B cell (primary cell): ENCODE results near the gene TPST2. TPM values are rescaled to one million over a fixed set of nuclear protein-coding genes. Genes with fewer than 3 reads are reported as not detected.

Experiments
- ATAC-seq: fragments of 200-7000 bp; cut with Tn5 transposase; one replicate; pipeline ENCODE4 v1.10.0; 2021; ENCODE audit warnings: low read depth, mild to moderate bottlenecking, moderate number of reproducible peaks, moderate library complexity
- CTCF ChIA-PET: fragments of 350-600 bp; sonication (Branson Sonifier 250); formaldehyde crosslinking; loops from one replicate; lab custom pipeline; 2021; ENCODE audit warnings: antibody characterized with exemption, inconsistent platforms; lab: Charles Lee
- POLR2A ChIA-PET: fragments of 350-600 bp; sonication (Branson Sonifier 250); formaldehyde crosslinking; loops from one replicate; lab custom pipeline; 2021; ENCODE audit warnings: antibody characterized with exemption; lab: Charles Lee
- DNase-seq: peaks from one replicate; pipeline ENCODE4 v3.0.0; 2013
- H2AFZ ChIP-seq: 2 replicates; pipeline ENCODE4 v1.6.1; 2012; ENCODE audit warnings: mild to moderate bottlenecking, low read depth, low read length; ENCODE audit not compliant: insufficient read depth, poor library complexity, severe bottlenecking
- H3K27ac ChIP-seq, 2 donors: 1 replicate in 1 of 2; 2 replicates in 1 of 2; pipeline ENCODE4 v1.5.1; 2012 to 2013; ENCODE audit warnings: low read length in 2 of 2, mild to moderate bottlenecking in 2 of 2, moderate library complexity in 1 of 2
- H3K27me3 ChIP-seq, 4 experiments: fragments of 200-600 bp in 1 of 4; sonication (generic) in 1 of 4; replicated peaks in 1 of 4; 1 replicate in 2 of 4; 2 replicates in 2 of 4; pipeline versions ENCODE4 v1.6.1 to v1.7.0; 2013 to 2016; ENCODE audit warnings: low read length in 3 of 4, mild to moderate bottlenecking in 2 of 4, mixed read lengths in 1 of 4, moderate library complexity in 1 of 4; ENCODE audit not compliant: insufficient read depth in 4 of 4, control insufficient read depth in 3 of 4; ENCODE audit errors: control extremely low read depth in 1 of 4
- H3K36me3 ChIP-seq, 2 experiments: replicated peaks in 1 of 2; 1 replicate in 1 of 2; 2 replicates in 1 of 2; pipeline versions ENCODE4 v1.6.1 to v1.7.1; 2013; ENCODE audit warnings: low read length in 1 of 2; ENCODE audit not compliant: insufficient read depth in 2 of 2, control insufficient read depth in 1 of 2; ENCODE audit errors: control extremely low read depth in 1 of 2, extremely low read depth in 1 of 2
- H3K4me1 ChIP-seq, 2 donors: fragments of 200-600 bp in 1 of 2; sonication (generic) in 1 of 2; 1 replicate in 1 of 2; 2 replicates in 1 of 2; pipeline versions ENCODE4 v1.5.1 to v1.6.1; 2013 to 2017; ENCODE audit warnings: low read length in 2 of 2; ENCODE audit not compliant: control insufficient read depth in 2 of 2, insufficient read depth in 2 of 2
- H3K4me2 ChIP-seq: replicated peaks from 2 replicates; pipeline ENCODE3; 2012; ENCODE audit warnings: mild to moderate bottlenecking, low read depth, low read length; ENCODE audit not compliant: poor library complexity, severe bottlenecking
- H3K4me3 ChIP-seq, 5 experiments: fragments of 200-600 bp in 1 of 5; sonication (generic) in 1 of 5; 1 replicate in 3 of 5; 2 replicates in 2 of 5; pipeline versions ENCODE4 v1.5.1 to v1.7.0; 2011 to 2016; ENCODE audit warnings: low read length in 4 of 5, mild to moderate bottlenecking in 4 of 5, low read depth in 2 of 5, control low read depth in 1 of 5, moderate library complexity in 1 of 5; ENCODE audit not compliant: insufficient read depth in 1 of 5; ENCODE audit errors: control extremely low read depth in 1 of 5, extremely low read depth in 1 of 5
- H3K79me2 ChIP-seq: fragments of 200-600 bp; sonication (generic); one replicate; pipeline ENCODE4 v1.6.0; 2016; ENCODE audit warnings: low read length; ENCODE audit not compliant: control insufficient read depth, insufficient read depth
- H3K9ac ChIP-seq: fragments of 200-600 bp; sonication (generic); 2 replicates; pipeline ENCODE4 v1.6.1; 2017; ENCODE audit warnings: mild to moderate bottlenecking, low read length, moderate library complexity
- H3K9me3 ChIP-seq, 3 donors: one replicate each; pipeline versions ENCODE4 v1.6.1 to v1.7.1; 2013; ENCODE audit warnings: low read length in 2 of 3; ENCODE audit not compliant: control insufficient read depth in 2 of 3, insufficient read depth in 1 of 3; ENCODE audit errors: control extremely low read depth in 1 of 3
- H4K20me1 ChIP-seq: 2 replicates; pipeline ENCODE4 v1.6.0; 2012; ENCODE audit warnings: mild to moderate bottlenecking, low read length; ENCODE audit not compliant: insufficient read depth, control insufficient read depth, poor library complexity, severe bottlenecking
- H3K27ac Mint-ChIP-seq: one replicate; pipeline ENCODE4 v1.8.0; 2021; ENCODE audit warnings: mixed read lengths
- H3K27me3 Mint-ChIP-seq: one replicate; pipeline ENCODE4 v1.8.0; 2021; ENCODE audit warnings: mixed read lengths
- H3K4me1 Mint-ChIP-seq: one replicate; pipeline ENCODE4 v1.8.0; 2021; ENCODE audit warnings: mixed read lengths
- H3K4me3 Mint-ChIP-seq: one replicate; pipeline ENCODE4 v1.8.0; 2021; ENCODE audit warnings: mixed read lengths
- H3K9me3 Mint-ChIP-seq: one replicate; pipeline ENCODE4 v1.8.0; 2022; ENCODE audit warnings: mixed read lengths; ENCODE audit not compliant: insufficient read depth
- EZH2 ChIP-seq: IDR thresholded peaks from 2 replicates; pipeline ENCODE4 v1.6.1; 2012; ENCODE audit warnings: borderline replicate concordance, low read depth, mild to moderate bottlenecking, moderate library complexity, low read length; ENCODE audit not compliant: insufficient read depth, poor library complexity, severe bottlenecking
- WGBS: methylation state at CpG from one replicate; pipeline ENCODE4 v1.1.5; 2013; ENCODE audit warnings: missing lambda C conversion rate; ENCODE audit not compliant: insufficient coverage; 5-methylcytosine and 5-hydroxymethylcytosine counted together
- intact Hi-C: fragments of 100-400 bp; cut with micrococcal nuclease; formaldehyde crosslinking; loops from one replicate; pipeline ENCODE4 v1.10.0; 2022
- polyA plus RNA-seq: library from polyadenylated mRNA; depleted of rRNA; stranded (reverse); fragments of >200 nt; gene quantifications from 2 replicates; pipeline ENCODE4 v1.2.3, GENCODE V29; 2012
- total RNA-seq, 2 donors: library from RNA; stranded (reverse); fragments of 120-200 nt in 1 of 2; gene quantifications; 1 replicate in 1 of 2; 2 replicates in 1 of 2; pipeline versions ENCODE4 v1.2.3 to v1.2.4, GENCODE V29; 2013 to 2022
- TF ChIP-seq, protein P1 (sequence below): fragments of 200-600 bp; IDR thresholded peaks from one replicate; pipeline ENCODE4 v1.8.0; 2022; ENCODE audit warnings: antibody characterized with exemption, mild to moderate bottlenecking

TPST2 gene
- total and polyA plus RNA-seq, 2 donors (not counting 1 experiment from before 2014, with no cell fraction given): 16.6 to 43.1 TPM

DNA sequence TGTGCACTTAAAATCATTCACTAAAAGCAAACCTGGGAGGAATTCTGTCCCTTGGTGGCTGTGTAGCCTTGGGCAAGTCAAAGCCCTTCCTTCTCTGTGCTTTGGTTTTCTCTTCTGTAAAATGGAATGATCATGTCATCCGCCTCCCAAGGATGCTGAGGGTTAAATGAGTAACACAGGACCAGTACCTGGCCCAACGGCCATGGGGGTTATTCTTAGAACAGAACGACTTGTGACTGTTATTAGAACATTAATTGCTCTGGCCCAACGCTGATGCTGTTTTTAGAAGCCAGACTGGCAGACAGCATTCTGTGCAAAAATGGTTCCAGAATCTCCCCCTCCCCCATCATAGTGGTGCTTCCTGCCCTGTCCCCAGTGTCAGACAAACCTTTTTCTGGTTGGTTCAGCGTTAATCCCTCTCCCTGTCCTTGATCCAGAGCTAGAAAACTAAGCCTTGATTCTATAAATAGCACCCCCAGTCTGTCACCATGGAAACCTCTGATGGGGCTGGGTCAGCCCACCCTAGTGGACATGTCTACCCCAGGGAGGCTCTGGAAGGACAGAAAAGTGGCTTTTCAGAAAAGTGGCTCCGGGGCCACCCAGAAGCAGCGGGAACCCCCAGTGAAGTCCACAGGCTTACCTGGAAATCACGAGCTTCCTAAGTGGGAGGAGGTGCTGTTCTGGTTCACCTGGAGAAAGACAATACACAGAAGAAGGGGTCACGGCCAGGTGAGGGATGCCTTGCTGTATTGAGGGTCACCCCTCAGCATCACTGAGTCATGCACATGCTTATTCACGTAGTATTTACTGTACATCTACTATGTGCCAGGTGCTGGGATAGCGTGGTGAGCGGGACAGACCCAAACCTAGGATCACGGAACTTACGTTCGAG is 62.1 kb downstream of the TPST2 start:
- ChIA-PET POLR2A (no interaction called here), CTCF (no interaction called here)
- no peaks in the 10 kb centered on the region for H3K9me3 Mint-ChIP-seq
- Histone ChIP-seq H3K4me3 (no peak overlapping the region), H3K4me2 (no peak overlapping the region), H3K36me3 (peaks cover 8 to 39% of the 10 kb centered on the region in 2 experiments), H2AFZ (no peak overlapping the region), H3K9me3 (no peaks in the 10 kb centered on the region), H3K4me1 (peaks cover 9 to 10% of the 10 kb centered on the region in 2 donors), H3K27me3 (no peaks in the 10 kb centered on the region), H3K79me2 (no peaks in the 10 kb centered on the region), H3K9ac (no peak overlapping the region), H3K27ac (no peak overlapping the region), H4K20me1 (no peaks in the 10 kb centered on the region)
- no peaks in the 10 kb centered on the region for H3K27me3 Mint-ChIP-seq
- peaks cover 9% of the 10 kb centered on the region for H3K4me1 Mint-ChIP-seq
- H3K27ac Mint-ChIP-seq: no peak overlapping the region
- WGBS: 91% methylated on average over 12 of the region's 15 CpGs
- no peak overlapping the region for H3K4me3 Mint-ChIP-seq
- DNase-seq (no peak), ATAC-seq (no peak)
- intact Hi-C loops: no loop called here
- TF ChIP-seq, protein P1, sequence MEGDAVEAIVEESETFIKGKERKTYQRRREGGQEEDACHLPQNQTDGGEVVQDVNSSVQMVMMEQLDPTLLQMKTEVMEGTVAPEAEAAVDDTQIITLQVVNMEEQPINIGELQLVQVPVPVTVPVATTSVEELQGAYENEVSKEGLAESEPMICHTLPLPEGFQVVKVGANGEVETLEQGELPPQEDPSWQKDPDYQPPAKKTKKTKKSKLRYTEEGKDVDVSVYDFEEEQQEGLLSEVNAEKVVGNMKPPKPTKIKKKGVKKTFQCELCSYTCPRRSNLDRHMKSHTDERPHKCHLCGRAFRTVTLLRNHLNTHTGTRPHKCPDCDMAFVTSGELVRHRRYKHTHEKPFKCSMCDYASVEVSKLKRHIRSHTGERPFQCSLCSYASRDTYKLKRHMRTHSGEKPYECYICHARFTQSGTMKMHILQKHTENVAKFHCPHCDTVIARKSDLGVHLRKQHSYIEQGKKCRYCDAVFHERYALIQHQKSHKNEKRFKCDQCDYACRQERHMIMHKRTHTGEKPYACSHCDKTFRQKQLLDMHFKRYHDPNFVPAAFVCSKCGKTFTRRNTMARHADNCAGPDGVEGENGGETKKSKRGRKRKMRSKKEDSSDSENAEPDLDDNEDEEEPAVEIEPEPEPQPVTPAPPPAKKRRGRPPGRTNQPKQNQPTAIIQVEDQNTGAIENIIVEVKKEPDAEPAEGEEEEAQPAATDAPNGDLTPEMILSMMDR: no peak
- TF ChIP-seq EZH2: no peak

DNA sequence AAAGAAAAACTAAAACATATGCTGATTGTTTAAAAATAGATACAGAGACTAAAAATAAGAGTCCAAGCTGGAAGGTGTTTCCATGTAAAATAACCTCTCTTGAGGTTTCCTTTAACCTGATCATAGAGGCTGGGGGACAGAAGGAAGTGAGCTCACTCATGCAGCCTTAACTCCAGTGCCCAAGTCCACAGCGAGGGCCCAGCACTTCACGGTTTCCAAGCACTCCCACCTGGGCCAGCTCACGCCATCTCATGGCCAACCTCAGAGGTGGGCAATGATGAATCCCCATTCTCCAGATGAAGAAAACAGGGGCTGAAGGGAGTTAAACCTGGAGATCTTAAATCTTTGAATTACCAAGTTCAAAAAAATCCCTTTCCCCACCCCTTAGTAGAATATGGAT is 62.8 kb downstream of the TPST2 start:
- Histone ChIP-seq H3K9ac (no peak overlapping the region), H3K4me1 (peaks cover 5 to 6% of the 10 kb centered on the region in 2 donors), H3K9me3 (no peaks in the 10 kb centered on the region), H4K20me1 (no peaks in the 10 kb centered on the region), H3K79me2 (no peaks in the 10 kb centered on the region), H3K36me3 (peaks cover 8 to 36% of the 10 kb centered on the region in 2 experiments), H3K27me3 (no peaks in the 10 kb centered on the region), H3K27ac (no peak overlapping the region), H2AFZ (no peak overlapping the region), H3K4me2 (no peak overlapping the region), H3K4me3 (no peak overlapping the region)
- 90% methylated on average over 2 of the region's 3 CpGs for WGBS
- peaks cover 3% of the 10 kb centered on the region for H3K4me1 Mint-ChIP-seq
- H3K4me3 Mint-ChIP-seq: no peak overlapping the region
- H3K9me3 Mint-ChIP-seq: no peaks in the 10 kb centered on the region
- intact Hi-C loops: no loop called here
- POLR2A ChIA-PET: no interaction called here
- H3K27ac Mint-ChIP-seq: no peak overlapping the region
- no peaks in the 10 kb centered on the region for H3K27me3 Mint-ChIP-seq
- no peak for TF ChIP-seq EZH2
- TF ChIP-seq, protein P1: no peak
- DNase-seq: no peak
- no peak for ATAC-seq
- CTCF ChIA-PET: no interaction called here
